Sigmoid colon (tissue), 4 donors: Measurements from ENCODE around the gene ZDHHC11B.

Experiments used
- POLR2A ChIP-seq, 2 donors: fragments of 450-650 bp; IDR thresholded peaks; one replicate each; pipeline ENCODE4 v1.6.1; 2016; ENCODE audit warnings: antibody characterized with exemption in 2 of 2, mild to moderate bottlenecking in 2 of 2, moderate library complexity in 2 of 2
- POLR2AphosphoS5 ChIP-seq, 4 donors: sonication (generic); formaldehyde crosslinking; IDR thresholded peaks; one replicate each; pipeline ENCODE4 v1.6.1; 2017; ENCODE audit warnings: antibody characterized with exemption in 4 of 4
- TF ChIP-seq, protein P1 (sequence below), 4 experiments: fragments of 450-650 bp in 3 of 4; fragments of 200-600 bp in 1 of 4; IDR thresholded peaks; one replicate each; pipeline ENCODE4 v1.5.1; 2016 to 2019; ENCODE audit warnings: antibody characterized with exemption in 4 of 4, mild to moderate bottlenecking in 3 of 4, moderate library complexity in 2 of 4

DNA sequence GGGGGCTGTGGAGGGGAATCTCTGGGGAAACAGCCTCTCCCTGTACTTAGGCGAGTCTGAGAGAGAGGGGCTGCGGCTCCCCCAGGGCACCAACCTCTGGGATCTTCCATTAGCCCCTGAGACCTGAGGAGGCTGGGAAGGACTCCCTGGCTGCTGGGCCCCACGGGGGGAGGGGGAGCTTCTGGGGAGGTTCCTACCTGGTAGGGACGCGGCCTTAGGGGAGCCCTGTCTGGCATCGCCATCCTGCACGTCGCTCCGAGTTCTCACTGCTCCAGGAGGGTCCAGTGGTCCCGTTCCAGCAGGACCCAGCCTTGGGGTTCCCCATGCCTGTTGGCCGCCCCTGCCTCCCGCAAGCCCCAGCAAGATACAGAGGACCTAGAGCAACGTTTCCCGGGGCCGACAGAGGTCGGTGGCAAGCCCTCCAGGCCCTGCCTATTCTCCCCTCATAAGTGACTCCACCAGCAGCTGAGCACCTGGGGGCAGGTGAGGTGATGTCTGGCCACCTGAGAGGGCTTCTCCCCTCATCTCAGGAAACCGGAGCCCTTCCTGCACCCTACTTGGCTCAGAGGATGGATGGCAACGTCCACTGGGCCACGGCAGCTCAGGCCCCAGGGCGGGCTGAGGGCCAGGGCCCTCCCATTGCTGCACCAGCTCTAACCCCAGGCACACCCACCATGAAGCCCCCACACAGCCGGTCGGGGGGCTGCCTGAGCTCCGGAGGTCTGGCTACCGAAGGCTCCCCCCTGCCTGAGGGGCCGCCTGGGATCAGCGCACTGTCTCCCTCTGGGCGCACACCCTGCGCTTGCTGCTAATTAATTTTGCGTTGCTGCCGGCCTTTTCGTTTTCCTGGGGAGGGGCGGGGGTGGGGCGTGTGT is 113.9 kb downstream of the ZDHHC11B start:
- TF ChIP-seq, protein P1, sequence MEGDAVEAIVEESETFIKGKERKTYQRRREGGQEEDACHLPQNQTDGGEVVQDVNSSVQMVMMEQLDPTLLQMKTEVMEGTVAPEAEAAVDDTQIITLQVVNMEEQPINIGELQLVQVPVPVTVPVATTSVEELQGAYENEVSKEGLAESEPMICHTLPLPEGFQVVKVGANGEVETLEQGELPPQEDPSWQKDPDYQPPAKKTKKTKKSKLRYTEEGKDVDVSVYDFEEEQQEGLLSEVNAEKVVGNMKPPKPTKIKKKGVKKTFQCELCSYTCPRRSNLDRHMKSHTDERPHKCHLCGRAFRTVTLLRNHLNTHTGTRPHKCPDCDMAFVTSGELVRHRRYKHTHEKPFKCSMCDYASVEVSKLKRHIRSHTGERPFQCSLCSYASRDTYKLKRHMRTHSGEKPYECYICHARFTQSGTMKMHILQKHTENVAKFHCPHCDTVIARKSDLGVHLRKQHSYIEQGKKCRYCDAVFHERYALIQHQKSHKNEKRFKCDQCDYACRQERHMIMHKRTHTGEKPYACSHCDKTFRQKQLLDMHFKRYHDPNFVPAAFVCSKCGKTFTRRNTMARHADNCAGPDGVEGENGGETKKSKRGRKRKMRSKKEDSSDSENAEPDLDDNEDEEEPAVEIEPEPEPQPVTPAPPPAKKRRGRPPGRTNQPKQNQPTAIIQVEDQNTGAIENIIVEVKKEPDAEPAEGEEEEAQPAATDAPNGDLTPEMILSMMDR (IDR thresholded peaks at IDR 0.05), result no peak
- TF ChIP-seq POLR2A (IDR thresholded peaks at IDR 0.05) (no peak), POLR2AphosphoS5 (IDR thresholded peaks at IDR 0.05) (no peak)
